Lung microvascular endothelial cell (primary cell): ENCODE measurements around the gene TCN1. TPM values are rescaled to one million over a fixed set of nuclear protein-coding genes. Genes with fewer than 3 reads are reported as not detected.

Experiments
- DNase-seq, 2 donors: peaks; one replicate each; pipeline versions ENCODE4 v3.0.0 to v3.0.0-alpha.2; 2010; ENCODE audit warnings: low read depth in 2 of 2
- total RNA-seq: library from RNA; depleted of rRNA; stranded (reverse); fragments of >200 nt; gene quantifications from 2 replicates; pipeline ENCODE4 v1.2.1, GENCODE V29; 2014

Gene TCN1
- total RNA-seq, 1 donor from 2014 or later, result not detected

- peak; percentile 85 to 88 for DNase-seq
These were observed 55.9 kb downstream of the TCN1 start, which contains the start of gene MRPL16 for GRCh38 chr11:59810189-59810910. TSS of gene MRPL16 (minus strand) at chr11:59810778. CDS start at chr11:59810658, 120 bp downstream.

DNA sequence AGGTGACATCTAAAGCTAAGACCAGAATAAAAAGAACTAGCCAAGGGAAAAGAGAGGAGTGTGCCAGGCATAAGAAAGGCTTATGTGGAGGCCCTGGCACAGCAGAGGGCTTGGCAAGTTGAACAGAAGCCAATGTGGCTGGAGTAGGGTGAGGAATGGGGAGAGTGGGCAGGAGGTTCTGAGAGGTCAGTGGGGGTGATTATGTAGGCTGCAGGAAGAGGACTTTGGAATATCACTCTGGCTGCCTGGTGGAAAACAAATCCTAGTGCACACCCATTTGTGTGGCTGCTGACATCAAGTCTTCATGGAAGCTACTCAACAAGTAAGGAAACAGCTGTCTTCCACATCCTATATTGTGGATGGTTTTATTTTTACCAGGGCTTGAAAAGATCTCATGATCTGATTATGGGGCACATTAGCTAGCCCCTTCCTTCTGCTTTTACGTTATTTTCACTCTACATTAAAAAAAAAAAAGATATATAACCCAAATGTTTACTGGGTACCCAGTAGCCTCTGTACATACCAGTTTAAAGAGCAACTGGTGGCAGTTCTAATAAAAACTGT is 59.2 kb downstream of the TCN1 start:
- DNase-seq, result peak in 1 of 2 donors; percentile 19

DNA sequence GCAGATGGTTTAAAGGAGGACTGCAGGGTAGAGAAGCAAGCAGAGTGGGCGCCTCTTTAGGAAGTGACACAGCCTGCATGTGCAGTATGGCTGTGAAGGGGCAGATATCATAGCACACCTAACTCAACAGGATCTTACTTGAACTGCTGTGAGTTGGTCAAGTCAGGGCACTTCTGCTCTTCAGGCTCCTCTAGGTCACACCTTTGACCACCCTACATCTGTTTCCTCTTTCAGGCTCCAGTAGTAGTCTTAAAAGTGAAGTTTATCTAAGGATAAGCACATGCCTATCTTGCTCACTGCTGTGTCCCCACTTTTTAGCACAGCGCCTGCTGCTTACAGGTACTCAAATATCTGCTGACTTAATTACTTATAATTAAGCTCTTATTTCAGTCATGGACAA is 62.2 kb downstream of the TCN1 start:
- DNase-seq, result no peak

Other genes with a start within 250 kb of the TCN1 start
- gene PATL1, start 197.4 kb downstream of the TCN1 start, total RNA-seq, result 4.4 and 8.9 TPM in 2 replicates
- not detected in 2 replicates for gene OR10V1, start 152.6 kb downstream of the TCN1 start, total RNA-seq
- gene STX3, start 111.1 kb downstream of the TCN1 start, total RNA-seq, result 59.1 and 86.3 TPM in 2 replicates
- 19.4 and 25.5 TPM in 2 replicates for gene MRPL16, start 55.7 kb downstream of the TCN1 start, total RNA-seq
- not detected in 2 replicates for gene CBLIF, start 21.0 kb downstream of the TCN1 start, total RNA-seq
- not detected in 2 replicates for gene OOSP3, start 12.3 kb upstream of the TCN1 start, total RNA-seq
- gene OOSP1, start 71.9 kb upstream of the TCN1 start, total RNA-seq, result not detected in 2 replicates
- gene OOSP4A, start 97.5 kb upstream of the TCN1 start, total RNA-seq, result not detected in 2 replicates
- gene OOSP4B, start 150.7 kb upstream of the TCN1 start, total RNA-seq, result not detected in 2 replicates
- not detected in 2 replicates for gene OOSP2, start 173.9 kb upstream of the TCN1 start, total RNA-seq
- gene MS4A3, start 190.2 kb upstream of the TCN1 start, total RNA-seq, result not detected in 2 replicates
- gene MS4A2, start 222.2 kb upstream of the TCN1 start, total RNA-seq, result not detected in 2 replicates